NOMO-1 (cell line): ENCODE measurements around the gene GPR132.

Experiments used
- DNase-seq, 2 experiments: peaks; one replicate each; lab custom pipeline; 2025; ENCODE audit not compliant: unreplicated experiment in 2 of 2; lab: John Stamatoyannopoulos, UW

Gene GPR132

GRCh38 chr14:105005929-105006830 is 59.0 kb downstream of the GPR132 start:
- DNase-seq = no peak

GRCh38 chr14:105005329-105005928 is 59.8 kb downstream of the GPR132 start:
- no peak for DNase-seq
